Heart right ventricle (tissue), 16 donors: Measurements from ENCODE around the gene SEMA3E. TPM values are rescaled to one million over a fixed set of nuclear protein-coding genes. Genes with fewer than 3 reads are reported as not detected.

Source experiments
- ATAC-seq, 8 donors: fragments of 200-7000 bp; cut with Tn5 transposase; one replicate each; pipeline ENCODE4 v1.9.1; 2020; ENCODE audit warnings: mild to moderate bottlenecking in 8 of 8, moderate library complexity in 8 of 8, moderate number of reproducible peaks in 1 of 8
- DNase-seq, 2 donors: peaks; one replicate each; pipeline ENCODE4 v3.0.0-alpha.2; 2020
- H3K27ac ChIP-seq, 10 donors: fragments of 200-600 bp; sonication (generic) in 2 of 10; one replicate each; pipeline versions ENCODE4 v1.5.0 to v1.8.0; 2020 to 2022; ENCODE audit warnings: mild to moderate bottlenecking in 3 of 10
- H3K27me3 ChIP-seq, 7 donors: fragments of 200-600 bp; one replicate each; pipeline ENCODE4 v1.8.0; 2021 to 2022; ENCODE audit warnings: mild to moderate bottlenecking in 2 of 7
- H3K36me3 ChIP-seq, 9 donors: fragments of 200-600 bp; sonication (generic) in 1 of 9; one replicate each; pipeline versions ENCODE4 v1.5.0 to v1.8.0; 2020 to 2022; ENCODE audit warnings: mild to moderate bottlenecking in 2 of 9
- H3K4me1 ChIP-seq, 9 donors: fragments of 200-600 bp; sonication (generic) in 1 of 9; one replicate each; pipeline versions ENCODE4 v1.5.0 to v1.8.0; 2020 to 2022; ENCODE audit warnings: mild to moderate bottlenecking in 4 of 9
- H3K4me3 ChIP-seq, 10 donors: fragments of 200-600 bp; sonication (generic) in 2 of 10; one replicate each; pipeline versions ENCODE4 v1.5.0 to v1.8.0; 2020 to 2022; ENCODE audit warnings: mild to moderate bottlenecking in 7 of 10, moderate library complexity in 2 of 10
- H3K9me3 ChIP-seq, 11 donors: fragments of 200-600 bp in 10 of 11; sonication (generic) in 2 of 11; one replicate each; pipeline versions ENCODE4 v1.5.0 to v1.8.0; 2013 to 2022; ENCODE audit warnings: mild to moderate bottlenecking in 2 of 11, control low read depth in 1 of 11, moderate library complexity in 1 of 11
- WGBS, 2 donors: extraction: QIAGEN DNeasy Blood & Tissue Kit; methylation state at CpG; one replicate each; pipeline ENCODE4 v1.1.7; 2013; ENCODE audit warnings: inconsistent platforms in 1 of 2; 5-methylcytosine and 5-hydroxymethylcytosine counted together
- intact Hi-C, 10 donors: fragments of 100-400 bp; cut with DNase I; formaldehyde crosslinking; loops; one replicate each; pipeline versions ENCODE4 v1.11.1 to v1.14.2; 2022
- polyA plus RNA-seq, 2 donors: library from polyadenylated mRNA; stranded (reverse); fragments of 200-250 nt; gene quantifications; one replicate each; pipeline ENCODE4 v1.2.3, GENCODE V29; 2013
- total RNA-seq, 10 donors: library from RNA; stranded (reverse); fragmentation: NEBNext Ultra II Directional in 3 of 10; extraction: Animal tissue kit (Norgen Biotek cat#: 25700) in 3 of 10; gene quantifications; one replicate each; pipeline versions ENCODE4 v1.2.1 to v1.2.4, GENCODE V29; 2021 to 2023
- TF ChIP-seq, protein P1 (sequence below), 9 donors: fragments of 200-600 bp; sonication (generic) in 2 of 9; IDR thresholded peaks; one replicate each; pipeline versions ENCODE4 v1.5.0 to v1.8.0; 2021 to 2022; ENCODE audit warnings: antibody characterized with exemption in 9 of 9, mild to moderate bottlenecking in 5 of 9, moderate library complexity in 1 of 9
- donor health status: Arrhythmogenic right ventricular cardiomyopathy.
- donor health status: ischemic (EF 13 %, LVEDD 7.1; RV severe dilation, severe dysfunction).
- donor health status: healthy with polysubstance abuse.
- donor health status: DM: no; HTN: yes; CAD: no.
- donor health status: DM: no; HTN: no; CAD: no.
- donor health status: ischemic (EF 25% LVEDD 6.9; RV normal size, moderate dysfunction).
- donor health status: ischemic (EF 25% LVEDD 5.7; RV mildly dilated, moderate dysfunction).
- donor health status: healthy.
- donor health status: DM: yes; HTN: yes; CAD: no.
- donor health status: Ischemic cardiomyopathy.
- donor health status: ischemic (EF 35%, LVEDD 5.7; RV mildly dilated, moderate dysfunction).
- donor health status: nonischemic (EF 11% LVEDD 7.7; RV severe dilation, severe dysfunction).
- donor health status: DM: yes; HTN: yes; CAD: no.
- donor health status: PGD.
- donor health status: ischemic (EF 29% LVEDD 5.4; RV normal size, mild dysfunction).
- donor health status: nonischemic (EF 23%, LVEDD 6.1; RV moderate dilation, normal function).

SEMA3E gene
- total and polyA plus RNA-seq, 12 donors = under 0.01 to 0.53 (median 0.30) TPM; not detected in 4

DNA sequence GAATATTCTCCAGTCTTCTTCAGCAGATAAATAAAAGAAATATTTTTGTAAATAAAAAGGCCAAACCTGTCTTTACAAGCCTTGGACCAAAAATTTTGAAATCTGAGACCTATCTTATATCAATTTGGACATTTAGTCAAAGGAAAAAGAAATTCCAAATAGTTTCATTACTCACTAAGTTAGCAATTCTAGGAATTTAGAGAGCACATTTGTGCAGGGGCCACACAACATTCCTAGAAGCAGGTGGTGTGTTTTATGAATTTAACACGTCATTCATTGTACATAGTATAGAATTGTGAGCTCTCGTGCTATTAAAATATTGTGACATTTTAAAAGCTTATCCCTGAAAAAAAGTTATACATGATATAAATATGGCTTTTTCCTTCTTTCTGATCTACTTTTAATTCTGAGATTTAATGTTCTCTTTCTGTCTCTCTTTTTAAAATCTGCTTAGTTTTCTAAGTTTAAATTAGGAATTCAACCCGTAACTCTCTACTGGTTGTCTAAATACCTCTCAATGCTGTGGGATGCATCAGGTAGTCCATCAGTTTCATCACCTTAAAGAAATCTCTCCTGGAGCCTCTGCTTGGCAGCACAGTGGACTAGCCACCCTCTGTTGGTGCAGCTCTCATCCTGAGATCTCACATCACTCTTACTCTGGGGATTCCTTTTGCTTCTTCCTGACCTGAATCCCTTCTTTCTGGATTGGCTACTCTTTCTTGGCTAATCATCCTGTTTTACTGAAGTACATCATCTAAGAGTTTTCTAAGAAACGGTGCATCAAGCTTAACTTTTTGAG, 124.5 kb downstream of the SEMA3E start:
- TF ChIP-seq, protein P1, sequence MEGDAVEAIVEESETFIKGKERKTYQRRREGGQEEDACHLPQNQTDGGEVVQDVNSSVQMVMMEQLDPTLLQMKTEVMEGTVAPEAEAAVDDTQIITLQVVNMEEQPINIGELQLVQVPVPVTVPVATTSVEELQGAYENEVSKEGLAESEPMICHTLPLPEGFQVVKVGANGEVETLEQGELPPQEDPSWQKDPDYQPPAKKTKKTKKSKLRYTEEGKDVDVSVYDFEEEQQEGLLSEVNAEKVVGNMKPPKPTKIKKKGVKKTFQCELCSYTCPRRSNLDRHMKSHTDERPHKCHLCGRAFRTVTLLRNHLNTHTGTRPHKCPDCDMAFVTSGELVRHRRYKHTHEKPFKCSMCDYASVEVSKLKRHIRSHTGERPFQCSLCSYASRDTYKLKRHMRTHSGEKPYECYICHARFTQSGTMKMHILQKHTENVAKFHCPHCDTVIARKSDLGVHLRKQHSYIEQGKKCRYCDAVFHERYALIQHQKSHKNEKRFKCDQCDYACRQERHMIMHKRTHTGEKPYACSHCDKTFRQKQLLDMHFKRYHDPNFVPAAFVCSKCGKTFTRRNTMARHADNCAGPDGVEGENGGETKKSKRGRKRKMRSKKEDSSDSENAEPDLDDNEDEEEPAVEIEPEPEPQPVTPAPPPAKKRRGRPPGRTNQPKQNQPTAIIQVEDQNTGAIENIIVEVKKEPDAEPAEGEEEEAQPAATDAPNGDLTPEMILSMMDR (IDR thresholded peaks at IDR 0.05) = no peak
- H3K4me1 ChIP-seq = no peaks in the 10 kb centered on the region
- no peaks in the 10 kb centered on the region for H3K9me3 ChIP-seq
- no peak overlapping the region for H3K27ac ChIP-seq
- no peaks in the 10 kb centered on the region for H3K27me3 ChIP-seq
- 64 to 70% methylated on average over 4 of the region's 4 CpGs for WGBS, 2 donors
- ATAC-seq (no peak), DNase-seq (no peak)
- intact Hi-C loops = no loop called here
- H3K36me3 ChIP-seq = no peaks in the 10 kb centered on the region
- no peak overlapping the region for H3K4me3 ChIP-seq

DNA sequence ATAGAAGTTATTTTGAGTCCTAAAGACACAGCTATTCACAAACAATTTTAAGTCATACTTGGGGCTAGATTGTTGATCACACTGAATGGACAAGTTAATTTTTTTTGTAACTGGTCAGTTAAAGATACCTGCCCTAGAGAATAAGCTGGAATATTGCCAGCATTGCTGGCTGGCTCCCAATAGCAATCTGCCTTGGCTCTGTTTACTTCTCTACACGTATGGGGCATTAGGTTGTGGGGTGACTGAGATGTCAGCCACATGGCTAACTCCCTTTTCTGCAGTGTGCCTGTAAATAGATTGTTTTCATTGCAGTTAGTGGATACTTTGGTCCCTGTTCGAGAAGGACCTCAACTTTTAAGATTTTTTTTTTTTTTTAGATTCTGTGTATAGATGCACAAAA, 128.2 kb downstream of the SEMA3E start:
- TF ChIP-seq, protein P1 (IDR thresholded peaks at IDR 0.05) = no peak
- no peaks in the 10 kb centered on the region for H3K27me3 ChIP-seq
- 5 to 6% methylated on average over 2 of the region's 2 CpGs for WGBS, 2 donors
- H3K4me1 ChIP-seq = no peaks in the 10 kb centered on the region
- H3K9me3 ChIP-seq = no peaks in the 10 kb centered on the region
- intact Hi-C loops = no loop called here
- H3K27ac ChIP-seq = no peak overlapping the region
- H3K4me3 ChIP-seq = no peak overlapping the region
- DNase-seq (no peak), ATAC-seq (no peak)
- no peaks in the 10 kb centered on the region for H3K36me3 ChIP-seq

DNA sequence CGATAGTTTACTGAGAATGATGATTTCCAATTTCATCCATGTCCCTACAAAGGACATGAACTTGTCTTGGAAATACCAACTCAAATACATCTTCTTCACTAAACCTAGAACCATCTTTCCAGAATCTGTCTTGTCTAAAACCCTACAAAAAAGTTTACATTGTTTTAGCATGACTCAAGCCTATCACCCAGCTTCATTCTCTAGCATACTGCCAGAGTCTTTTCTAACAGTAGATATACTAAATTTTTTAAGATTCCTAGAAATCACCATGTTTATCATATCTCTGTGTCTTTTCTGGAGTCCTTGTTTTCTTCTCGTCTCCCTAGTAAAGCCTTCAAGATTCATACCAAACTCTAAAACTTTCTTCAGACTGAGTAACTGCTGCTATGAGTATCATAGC, 129.7 kb downstream of the SEMA3E start:
- Histone ChIP-seq H3K4me3 (no peak overlapping the region), H3K9me3 (no peaks in the 10 kb centered on the region), H3K27ac (no peak overlapping the region), H3K4me1 (no peaks in the 10 kb centered on the region), H3K27me3 (no peaks in the 10 kb centered on the region), H3K36me3 (no peaks in the 10 kb centered on the region)
- 76 to 80% methylated on average over 2 of the region's 2 CpGs for WGBS, 2 donors
- DNase-seq = no peak
- TF ChIP-seq, protein P1 (IDR thresholded peaks at IDR 0.05) = no peak
- intact Hi-C loops = no loop called here
- ATAC-seq = no peak

DNA sequence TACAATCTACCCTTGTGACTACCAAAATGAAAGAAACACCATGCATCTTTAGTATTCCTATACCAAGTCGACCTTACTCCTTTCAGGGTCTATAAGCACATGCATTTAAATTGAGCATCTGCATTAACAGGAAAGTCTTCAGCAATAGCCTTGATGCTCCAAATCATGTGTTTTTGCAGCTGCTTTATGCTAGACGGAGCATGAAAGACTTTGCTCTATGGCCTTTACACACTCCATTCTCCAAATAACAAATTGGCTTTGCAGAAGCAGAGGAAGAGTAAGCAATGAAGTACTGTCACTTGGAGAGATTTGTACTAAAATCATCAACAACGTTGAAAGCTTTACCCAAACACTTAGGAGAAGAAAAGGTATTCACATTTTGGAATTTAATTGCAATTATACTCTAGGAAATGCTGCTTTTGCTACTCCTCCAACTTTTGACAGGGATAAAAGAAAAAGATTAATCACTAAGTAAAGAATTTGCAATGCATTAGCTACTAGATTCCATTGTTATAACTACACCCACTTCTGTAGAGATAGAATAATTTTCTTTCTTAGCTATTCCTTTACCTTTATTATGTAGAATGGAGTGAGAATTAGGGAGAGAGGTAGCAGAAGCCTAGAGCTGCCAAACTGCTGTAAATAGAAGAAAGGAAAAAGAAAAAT, 131.8 kb downstream of the SEMA3E start:
- TF ChIP-seq, protein P1 (IDR thresholded peaks at IDR 0.05) = no peak
- no peak overlapping the region for H3K4me3 ChIP-seq
- H3K4me1 ChIP-seq = no peaks in the 10 kb centered on the region
- H3K36me3 ChIP-seq = no peaks in the 10 kb centered on the region
- H3K27ac ChIP-seq = no peak overlapping the region
- no peaks in the 10 kb centered on the region for H3K9me3 ChIP-seq
- no peak for DNase-seq
- intact Hi-C loops = no loop called here
- ATAC-seq = no peak
- 64 to 71% methylated on average over 3 of the region's 3 CpGs for WGBS, 2 donors
- H3K27me3 ChIP-seq = no peaks in the 10 kb centered on the region
